Epithelial cell of umbilical artery (primary cell): Measurements from ENCODE around the gene SLC9A1. TPM values are rescaled to one million over a fixed set of nuclear protein-coding genes. Genes with fewer than 3 reads are reported as not detected.

Experiments used
- total RNA-seq: library from RNA; depleted of rRNA; stranded (reverse); fragments of >200 nt; gene quantifications from 2 replicates; pipeline ENCODE4 v1.2.3, GENCODE V29; 2014

The SLC9A1 gene
- 3.9 and 5.9 TPM in 2 replicates for total RNA-seq

DNA sequence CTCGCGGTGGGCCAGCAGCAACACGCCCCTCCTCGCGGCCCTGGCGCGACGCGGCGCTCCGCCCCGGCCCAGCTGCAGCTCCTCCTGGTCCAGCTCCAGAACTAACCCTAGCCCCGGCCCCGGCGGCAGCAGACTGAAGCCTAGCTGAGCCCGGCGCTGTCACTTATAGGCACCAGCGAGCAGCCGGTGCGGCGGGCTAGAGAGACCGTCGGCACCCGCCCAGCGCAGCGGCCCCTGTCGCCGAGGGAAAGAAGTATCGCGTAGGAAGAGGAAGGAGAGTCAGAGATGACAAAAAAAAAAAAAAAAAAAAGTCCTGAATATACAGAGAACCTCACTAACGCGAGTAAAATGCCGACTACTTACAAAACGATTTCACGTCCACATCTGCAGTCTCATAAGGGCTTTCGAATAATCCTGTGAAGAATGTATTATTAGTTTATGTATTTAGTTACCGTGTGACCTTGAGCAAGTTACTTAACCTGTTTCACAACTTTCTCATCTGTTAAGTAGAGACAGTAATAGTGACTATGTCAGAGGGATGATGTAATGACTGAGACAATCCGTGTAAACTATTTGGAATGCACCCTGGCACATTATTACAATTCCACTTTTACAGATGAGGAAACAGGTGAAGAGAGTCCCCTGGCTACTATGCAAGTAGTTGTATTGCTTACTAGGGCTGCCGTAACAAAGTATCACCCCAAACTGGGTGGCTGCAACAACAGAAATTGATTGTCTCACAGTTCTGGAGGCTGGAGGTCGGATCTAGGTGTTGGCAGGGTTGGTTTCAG lies at the start of gene SLC9A1:
Gene SLC9A1, minus strand, starts transcription at position 135 of the 791 bp plus-strand sequence. CDS start 791 bp downstream, outside the sequence.

Other genes starting within 250 kb of the SLC9A1 start
- gene NR0B2, start 241.2 kb downstream of the SLC9A1 start, total RNA-seq = not detected in 2 replicates
- 36.4 and 48.3 TPM in 2 replicates for gene NUDC, start 233.4 kb downstream of the SLC9A1 start, total RNA-seq
- gene KDF1, start 194.7 kb downstream of the SLC9A1 start, total RNA-seq = not detected in 2 replicates
- 7.5 and 11.7 TPM in 2 replicates for gene TRNP1, start 161.4 kb downstream of the SLC9A1 start, total RNA-seq
- gene TENT5B, start 142.3 kb downstream of the SLC9A1 start, total RNA-seq = 1.3 and 3.0 TPM in 2 replicates
- gene WDTC1, start 79.5 kb upstream of the SLC9A1 start, total RNA-seq = 13.0 and 15.5 TPM in 2 replicates
- gene TMEM222, start 167.0 kb upstream of the SLC9A1 start, total RNA-seq = 23.3 and 24.7 TPM in 2 replicates
- gene SYTL1, start 186.9 kb upstream of the SLC9A1 start, total RNA-seq = under 0.01 TPM in 1 of 2 replicates, not detected in the other
- 6.4 and 6.5 TPM in 2 replicates for gene MAP3K6, start 211.8 kb upstream of the SLC9A1 start, total RNA-seq
- under 0.01 TPM in 1 of 2 replicates, not detected in the other for gene FCN3, start 219.7 kb upstream of the SLC9A1 start, total RNA-seq
- gene CD164L2, start 228.2 kb upstream of the SLC9A1 start, total RNA-seq = not detected in 2 replicates
- 0.46 and 0.65 TPM in 2 replicates for gene GPR3, start 237.5 kb upstream of the SLC9A1 start, total RNA-seq